HTR-8/SVneo (cell line): ENCODE results near the gene RASGRF1.
"Not testable (repeated sequence)": the region's sequence is repeated elsewhere in the genome, so short reads cannot be mapped to it uniquely, and the experiment has no call there.

Experiments
- DNase-seq: peaks from one replicate; pipeline ENCODE4 v3.0.0; 2011; ENCODE audit warnings: low spot score, mixed read lengths; ENCODE audit not compliant: insufficient read length
- FAIRE-seq: peaks from 2 replicates; lab custom pipeline; 2011; peaks lifted over from hg19 to GRCh38; lab: Jason Lieb, UNC

The RASGRF1 gene

DNA sequence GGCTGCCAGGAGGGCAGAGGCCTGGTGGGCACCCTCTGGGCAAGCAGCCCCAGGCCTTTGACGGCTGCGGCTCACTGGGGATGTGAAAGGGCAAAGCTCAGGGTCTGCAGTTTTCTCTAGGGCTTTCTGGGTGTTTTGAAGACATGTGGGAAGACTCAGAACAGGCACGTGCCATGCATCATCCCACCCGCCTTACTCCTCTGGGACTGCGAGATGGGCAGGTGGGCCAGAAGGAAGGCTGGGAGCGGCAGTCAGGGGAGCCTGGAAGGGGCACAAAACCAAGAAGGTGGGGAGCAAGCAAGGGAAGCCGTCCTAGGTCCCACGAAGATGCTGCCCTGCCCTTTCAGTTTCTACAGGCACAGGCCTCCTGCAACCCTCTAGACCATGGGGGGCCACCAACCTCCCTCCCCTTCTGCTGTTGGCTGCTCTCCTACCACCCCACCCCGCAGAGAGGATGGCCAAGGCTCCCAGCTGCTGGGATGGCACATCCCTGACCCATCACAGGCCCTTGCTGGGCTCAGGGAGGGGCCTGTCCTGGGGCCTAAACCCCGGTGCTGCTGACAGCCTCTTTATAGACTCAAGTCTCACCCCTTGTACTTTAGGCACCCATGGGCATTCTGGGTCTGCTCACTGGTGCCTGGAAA is 73.9 kb downstream of the RASGRF1 start:
- no peak for FAIRE-seq

GRCh38 chr15:79015416-79015815 is 75.2 kb downstream of the RASGRF1 start:
- DNase-seq, result no peak
- FAIRE-seq, result no peak

More for the DNA sequence above, 73.9 kb downstream of the RASGRF1 start:
- no peak for DNase-seq

DNA sequence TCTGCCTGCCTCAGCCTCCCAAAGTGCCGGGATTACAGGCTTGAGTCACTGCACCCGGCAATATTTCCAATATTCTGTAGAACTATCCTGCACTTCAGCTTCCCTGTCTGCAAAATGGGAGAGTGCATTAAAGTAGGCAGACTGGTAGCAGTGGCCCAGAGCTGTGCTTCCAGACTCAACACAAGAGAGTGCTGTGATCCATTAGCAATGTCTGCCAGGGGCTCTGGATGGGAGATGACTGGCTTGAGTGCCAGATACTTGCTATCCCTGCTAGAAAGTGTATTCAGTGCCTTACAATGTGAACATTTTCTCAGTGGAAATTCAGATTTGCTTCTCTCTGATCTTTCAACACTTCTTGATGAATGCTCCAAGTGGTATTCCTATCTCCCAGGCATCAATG is 80.3 kb downstream of the RASGRF1 start:
- no peak for FAIRE-seq
- DNase-seq, result no peak

DNA sequence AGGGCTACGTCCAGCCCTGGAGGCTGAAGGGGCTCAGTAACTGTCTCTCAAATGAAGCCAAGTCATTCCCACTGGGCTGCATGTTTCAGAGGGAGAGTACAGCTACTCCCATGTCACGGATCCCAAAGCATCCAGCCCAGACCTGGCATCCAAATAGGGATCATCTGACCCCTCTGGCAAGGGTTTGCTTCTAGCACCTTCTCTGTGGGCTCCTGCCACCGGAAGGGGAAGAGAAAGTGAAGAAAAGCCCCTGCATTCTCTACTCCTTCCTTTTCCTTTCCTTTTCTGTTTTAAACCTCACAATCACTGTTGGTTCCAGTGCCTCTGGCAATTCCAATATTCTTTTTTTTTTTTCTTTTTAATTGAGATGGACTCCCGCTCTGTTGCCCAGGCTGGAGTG is 81.2 kb downstream of the RASGRF1 start:
- DNase-seq, result no peak
- no peak for FAIRE-seq

DNA sequence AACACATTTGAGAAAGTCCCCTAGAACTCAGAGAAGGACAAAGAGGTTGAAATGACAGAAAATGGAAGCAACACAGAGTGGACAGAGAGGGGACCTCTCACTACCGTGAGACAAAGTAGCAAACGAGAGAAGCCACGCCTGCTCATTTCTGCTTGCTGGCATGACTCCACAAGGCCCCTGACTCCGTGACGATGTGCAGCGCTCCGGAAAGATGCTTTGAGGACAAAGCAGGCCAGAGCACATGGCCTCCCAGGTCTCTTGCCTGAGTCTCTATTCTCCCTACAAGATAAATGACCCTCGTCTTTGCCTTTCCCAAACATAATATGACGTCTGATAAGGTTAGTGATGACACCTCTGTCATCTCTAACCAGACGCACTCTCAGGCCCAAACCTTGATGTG is 81.9 kb downstream of the RASGRF1 start:
- no peak for FAIRE-seq
- DNase-seq, result no peak

- DNase-seq, result no peak
- FAIRE-seq, result no peak
Observed at GRCh38 chr15:79007066-79007465, 83.5 kb downstream of the RASGRF1 start.

- FAIRE-seq (no peak), DNase-seq (no peak)
Observed at GRCh38 chr15:79006071-79006470, 84.5 kb downstream of the RASGRF1 start.

DNA sequence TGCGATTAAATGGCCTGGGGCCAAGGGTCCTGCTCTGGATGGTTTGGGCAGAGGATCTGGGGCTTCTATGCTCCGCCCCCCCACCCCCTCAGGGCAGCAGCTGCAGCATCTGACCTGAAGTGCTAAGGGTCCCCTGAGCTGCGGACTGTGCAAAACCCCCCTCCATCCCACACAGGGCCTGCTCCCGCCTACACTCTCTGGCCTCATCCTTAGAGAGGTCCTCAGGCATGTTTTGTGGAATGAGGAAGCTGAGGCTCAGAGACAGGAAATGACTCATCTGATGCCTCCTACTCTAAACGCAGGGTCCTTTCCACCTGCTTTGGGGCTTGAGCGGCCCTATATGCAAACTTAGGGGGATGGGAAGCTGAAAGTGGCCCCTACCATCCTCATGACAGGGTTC is 86.2 kb downstream of the RASGRF1 start:
- peak; percentile 90 for DNase-seq

GRCh38 chr15:79003896-79004295 is 86.7 kb downstream of the RASGRF1 start:
- DNase-seq, result no peak
- FAIRE-seq, result peak; percentile 16

More for the DNA sequence above, 86.2 kb downstream of the RASGRF1 start:
- FAIRE-seq, result peak; percentile 74

DNA sequence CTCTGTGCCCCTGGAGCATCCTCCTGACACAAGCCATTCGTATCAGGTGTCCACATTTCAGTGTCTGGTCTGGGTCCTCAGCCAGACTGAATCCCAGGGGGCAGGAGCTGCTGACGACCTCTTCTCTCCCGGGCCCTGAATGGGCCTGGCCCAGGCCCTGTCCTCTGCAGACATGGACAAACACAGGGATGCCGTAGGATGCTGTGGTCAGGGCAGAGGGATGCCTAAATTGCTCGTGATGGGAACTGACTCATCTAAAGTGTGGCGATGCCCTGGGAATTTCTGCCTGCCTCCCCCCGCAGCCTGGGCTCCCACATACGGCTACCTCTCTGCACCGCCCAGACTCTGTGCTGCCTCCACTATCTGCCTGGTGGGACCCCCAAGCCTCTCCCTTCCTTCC is 87.3 kb downstream of the RASGRF1 start:
- no peak for FAIRE-seq
- DNase-seq, result no peak

DNA sequence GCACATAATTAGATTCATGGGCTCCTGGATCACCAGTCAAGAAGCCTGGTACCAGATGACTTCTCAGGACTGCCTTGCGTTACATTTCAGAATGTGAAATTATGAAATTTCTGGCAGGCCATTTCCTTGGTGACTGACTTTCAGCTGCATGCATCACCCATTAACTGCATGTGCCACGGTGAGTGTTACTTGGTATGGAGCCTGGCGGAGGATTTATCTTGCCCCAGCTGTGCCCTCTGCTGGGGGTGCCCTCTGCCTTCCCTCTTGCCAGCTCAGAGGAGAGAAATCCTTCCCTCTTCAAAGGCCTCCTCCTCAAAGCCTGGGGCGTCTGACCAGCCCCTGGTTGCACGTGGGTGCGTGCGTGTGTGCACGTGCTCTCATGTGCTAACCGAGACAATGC is 88.0 kb downstream of the RASGRF1 start:
- no peak for DNase-seq
- no peak for FAIRE-seq

GRCh38 chr15:78999636-79000035 is 90.9 kb downstream of the RASGRF1 start:
- FAIRE-seq, result no peak
- DNase-seq, result no peak

DNA sequence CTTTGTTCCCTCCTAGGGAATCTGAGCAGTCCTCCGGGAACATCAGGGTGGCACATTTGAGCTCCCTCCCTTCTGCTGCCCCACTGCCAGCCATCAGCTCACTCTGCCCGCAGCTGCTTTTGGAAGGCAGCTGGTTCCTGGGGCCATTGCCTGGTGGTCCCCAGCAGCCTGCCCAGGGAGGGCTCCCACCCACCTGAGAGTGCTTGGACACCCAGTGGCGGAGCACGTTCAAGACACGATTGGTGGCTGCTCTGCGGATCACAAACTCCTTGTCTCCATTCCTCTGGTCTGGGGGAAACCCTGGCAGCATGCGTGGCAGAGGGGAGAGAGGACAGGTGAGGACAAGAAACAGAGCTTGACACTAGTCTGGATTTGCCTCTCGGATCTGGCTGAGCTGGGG is 92.1 kb downstream of the RASGRF1 start:
- DNase-seq (no peak), FAIRE-seq (no peak)

DNA sequence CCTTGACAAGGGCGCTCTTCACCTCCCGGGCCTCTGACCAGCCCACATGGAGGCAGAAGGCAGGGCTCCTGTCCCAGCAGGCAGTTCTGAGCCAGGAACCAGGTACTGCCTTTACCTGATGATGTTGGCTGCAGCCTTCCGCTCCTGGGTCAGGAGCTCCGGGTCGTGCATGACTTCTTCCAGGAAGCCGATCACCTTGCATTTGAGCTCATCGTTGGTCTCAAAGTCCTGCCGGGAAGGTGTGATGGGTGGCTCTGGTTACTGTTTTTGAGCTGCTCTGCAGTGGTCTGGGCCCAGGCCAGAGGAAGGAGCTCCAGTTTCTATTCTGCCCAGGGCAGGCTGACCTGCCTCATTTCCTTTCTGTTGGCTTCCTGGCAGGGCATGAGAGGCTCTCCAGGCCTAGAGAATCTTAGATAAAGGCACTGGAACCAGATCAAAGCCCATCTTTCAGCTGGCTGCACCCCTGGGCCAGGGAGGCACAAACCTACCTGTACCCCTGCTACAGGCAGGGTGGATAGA is 92.5 kb downstream of the RASGRF1 start:
- FAIRE-seq (no peak), DNase-seq (no peak)

DNA sequence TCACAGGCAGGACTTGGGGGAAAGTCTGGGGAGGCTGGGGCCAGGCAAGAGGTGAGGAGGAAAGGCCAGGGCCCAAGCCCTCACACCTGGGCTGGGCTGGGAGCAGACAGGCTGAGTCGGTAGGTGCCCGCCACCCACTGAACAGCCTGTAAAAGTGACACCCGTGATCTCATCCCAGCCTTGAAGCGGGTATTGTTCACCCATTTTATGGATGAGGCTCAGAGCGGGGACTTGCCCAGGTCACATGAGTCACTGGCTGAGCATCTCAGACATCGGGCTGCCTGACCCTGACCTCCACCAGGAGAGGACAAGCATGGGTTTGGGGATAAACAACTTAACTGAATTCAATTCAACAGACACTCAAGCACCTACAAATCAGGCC is 93.7 kb downstream of the RASGRF1 start:
- no peak for DNase-seq
- peak; percentile 58 for FAIRE-seq

DNA sequence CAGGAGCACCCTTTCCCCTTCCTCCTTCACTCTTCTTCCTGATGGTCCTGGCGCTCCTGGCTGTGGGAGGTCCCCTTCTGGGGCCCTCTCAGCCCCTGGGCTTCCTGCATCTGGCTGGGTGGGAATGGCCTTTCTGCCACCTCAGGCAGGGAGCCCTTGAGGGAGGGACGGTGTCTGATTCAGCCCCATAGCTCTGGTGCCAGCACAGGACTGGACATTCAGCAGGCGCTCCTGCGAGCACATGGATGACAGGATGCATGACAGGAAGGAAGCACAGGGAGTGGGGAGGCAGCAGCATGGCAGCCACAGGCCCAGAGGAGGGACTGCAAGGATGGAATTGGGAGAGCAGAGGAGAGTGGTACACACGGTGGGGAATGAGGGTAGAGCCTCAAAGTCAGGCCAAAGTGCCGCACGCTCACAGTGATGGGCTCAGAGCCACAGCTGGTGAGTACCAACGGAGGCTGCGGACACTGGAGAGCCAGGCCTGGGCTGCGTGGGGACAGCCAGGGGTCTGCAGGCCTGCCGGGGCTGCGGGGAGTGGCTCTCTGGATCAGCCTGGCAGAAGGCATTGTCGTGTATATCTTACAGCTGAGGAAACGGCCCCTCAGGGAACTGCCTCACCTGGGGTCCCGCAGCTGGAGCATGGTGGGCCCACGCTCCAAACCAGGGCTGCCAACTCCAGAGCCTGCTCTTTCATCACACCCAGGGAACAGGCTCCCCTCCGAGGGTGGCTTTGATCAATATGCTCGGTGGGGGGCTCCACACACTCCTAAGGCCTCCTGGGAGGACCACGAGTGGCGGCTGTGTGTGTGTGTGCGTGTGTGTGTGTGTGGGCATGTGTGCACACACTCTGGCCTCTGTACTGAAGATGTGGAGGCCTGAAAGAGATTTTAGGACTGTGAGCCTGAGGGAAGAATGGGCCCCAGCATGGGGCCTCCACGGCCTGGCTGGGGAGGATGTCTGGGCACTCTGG is 94.4 kb downstream of the RASGRF1 start:
- DNase-seq (no peak), FAIRE-seq (no peak)

GRCh38 chr15:78995161-78995560 is 95.4 kb downstream of the RASGRF1 start:
- DNase-seq, FAIRE-seq: not testable (repeated sequence)

- DNase-seq (no peak), FAIRE-seq (no peak)
Observed at GRCh38 chr15:78993931-78994530, 96.5 kb downstream of the RASGRF1 start.

DNA sequence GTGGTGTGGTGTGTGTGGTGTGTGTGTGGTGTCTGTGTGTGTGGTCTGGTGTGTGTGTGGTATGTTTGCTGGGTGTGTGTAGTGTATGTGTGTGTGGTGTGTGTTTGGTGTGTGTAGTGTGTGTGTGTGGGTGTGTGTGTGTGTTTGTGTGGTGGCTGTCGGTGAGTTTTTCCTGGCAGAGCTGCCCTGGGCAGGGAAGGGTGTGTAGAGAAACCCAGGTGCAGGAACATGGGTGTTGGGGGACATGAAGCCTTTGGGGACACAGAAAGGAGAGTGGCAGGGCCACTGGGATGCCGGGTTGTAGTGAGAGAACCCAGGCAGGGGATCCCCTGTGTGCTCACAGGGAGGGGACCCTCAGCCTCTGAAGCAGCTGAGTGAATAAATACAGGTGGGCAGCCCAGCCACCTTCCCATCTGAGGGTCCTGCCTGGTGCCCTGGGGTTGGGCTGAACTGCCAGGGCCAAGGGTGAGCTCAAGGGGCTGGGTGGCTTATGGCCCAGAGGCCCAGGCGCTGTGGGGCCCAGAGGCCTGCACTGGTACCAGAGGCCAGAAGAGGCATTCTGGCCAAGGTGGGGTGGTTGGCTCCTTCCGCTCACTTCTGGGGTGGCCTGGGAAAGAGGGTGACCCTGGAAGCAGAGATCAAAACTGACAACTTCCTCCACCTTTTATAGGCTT is 97.2 kb downstream of the RASGRF1 start:
- no peak for DNase-seq
- FAIRE-seq, result peak; percentile 99
